ENCODE measurements around the gene FBXL3. TPM values are rescaled to one million over a fixed set of nuclear protein-coding genes. Genes with fewer than 3 reads are reported as not detected.

FBXL3 gene
- total and polyA plus RNA-seq, 2 experiments from 2014 or later = 5.0 to 14.6 TPM

DNA sequence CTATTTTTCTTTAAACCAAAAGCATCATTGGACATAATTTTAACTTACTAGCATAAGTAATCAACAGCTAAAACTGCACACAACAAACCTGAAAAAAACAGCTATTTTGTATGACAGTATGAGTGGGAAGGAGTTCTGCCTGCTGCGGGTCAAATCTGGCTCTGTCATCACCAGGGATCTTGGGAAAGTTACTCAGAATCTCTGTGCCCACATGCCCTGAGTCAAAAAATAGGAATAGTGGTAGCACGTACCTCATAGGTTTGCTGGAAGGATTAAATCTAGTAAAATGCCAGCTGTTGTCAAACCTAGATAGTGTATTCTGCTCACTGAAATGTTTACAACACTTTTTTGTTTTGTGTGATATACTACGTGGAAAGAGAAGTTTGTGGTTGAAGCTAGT, 33.9 kb downstream of the FBXL3 start:
- H3K27ac Mint-ChIP-seq = no peak overlapping the region; the same call in 1 of the 2 replicates

More for the DNA sequence above, 33.9 kb downstream of the FBXL3 start:
- H3K36me3 ChIP-seq (ENCODE audit: insufficient read depth) = no peaks in the 10 kb centered on the region
- peak overlapping the region; percentile 93 for H2AFZ ChIP-seq
- peaks cover 13% of the 10 kb centered on the region; the same call in 2 of the 3 replicates for H3K4me1 Mint-ChIP-seq
- peak overlapping the region; percentile 84 for H3K4me2 ChIP-seq
- H3K4me1 ChIP-seq (ENCODE audit: insufficient read depth) = peaks cover 8% of the 10 kb centered on the region; the same call in 1 of the 2 replicates
- no peak overlapping the region for H3K27ac ChIP-seq (ENCODE audit: low read depth)
- H3F3A ChIP-seq (replicated peaks; ENCODE audit: low read depth) = no peaks in the 10 kb centered on the region
- peaks cover 8% of the 10 kb centered on the region; the same call in 2 of the 3 replicates for H3K36me3 Mint-ChIP-seq (ENCODE audit: low read depth)
- no peaks in the 10 kb centered on the region; the same call in 2 of the 3 replicates for H3K9me3 Mint-ChIP-seq
- no peaks in the 10 kb centered on the region for H3K27me3 ChIP-seq (ENCODE audit: insufficient read depth)
- H3K4me3 ChIP-seq = peak overlapping the region; percentile 77
- ATAC-seq (no peak), DNase-seq (ENCODE audit: low spot score) (no peak)
- TF ChIP-seq EZH2phosphoT487 (IDR thresholded peaks at IDR 0.05; ENCODE audit: unreplicated experiment) (no peak), NANOG (IDR thresholded peaks at IDR 0.05; ENCODE audit: borderline replicate concordance) (no peak), ZNF114 (CRISPR knock-in tag; IDR thresholded peaks at IDR 0.05) (no peak), POLR2AphosphoS5 (IDR thresholded peaks at IDR 0.05; ENCODE audit: low read depth) (no peak), JUNB (IDR thresholded peaks at IDR 0.05; ENCODE audit: unreplicated experiment) (no peak), ZNF331 (CRISPR knock-in tag; IDR thresholded peaks at IDR 0.05; ENCODE audit: low read depth) (no peak), CREB1 (CRISPR knock-in tag; IDR thresholded peaks at IDR 0.05; ENCODE audit: low read depth) (no peak), EZH2 (IDR thresholded peaks at IDR 0.05; ENCODE audit: low read depth, unreplicated experiment) (no peak), STAT1 (IDR thresholded peaks at IDR 0.05; ENCODE audit: unreplicated experiment) (no peak)
- TF ChIP-seq, protein P1, sequence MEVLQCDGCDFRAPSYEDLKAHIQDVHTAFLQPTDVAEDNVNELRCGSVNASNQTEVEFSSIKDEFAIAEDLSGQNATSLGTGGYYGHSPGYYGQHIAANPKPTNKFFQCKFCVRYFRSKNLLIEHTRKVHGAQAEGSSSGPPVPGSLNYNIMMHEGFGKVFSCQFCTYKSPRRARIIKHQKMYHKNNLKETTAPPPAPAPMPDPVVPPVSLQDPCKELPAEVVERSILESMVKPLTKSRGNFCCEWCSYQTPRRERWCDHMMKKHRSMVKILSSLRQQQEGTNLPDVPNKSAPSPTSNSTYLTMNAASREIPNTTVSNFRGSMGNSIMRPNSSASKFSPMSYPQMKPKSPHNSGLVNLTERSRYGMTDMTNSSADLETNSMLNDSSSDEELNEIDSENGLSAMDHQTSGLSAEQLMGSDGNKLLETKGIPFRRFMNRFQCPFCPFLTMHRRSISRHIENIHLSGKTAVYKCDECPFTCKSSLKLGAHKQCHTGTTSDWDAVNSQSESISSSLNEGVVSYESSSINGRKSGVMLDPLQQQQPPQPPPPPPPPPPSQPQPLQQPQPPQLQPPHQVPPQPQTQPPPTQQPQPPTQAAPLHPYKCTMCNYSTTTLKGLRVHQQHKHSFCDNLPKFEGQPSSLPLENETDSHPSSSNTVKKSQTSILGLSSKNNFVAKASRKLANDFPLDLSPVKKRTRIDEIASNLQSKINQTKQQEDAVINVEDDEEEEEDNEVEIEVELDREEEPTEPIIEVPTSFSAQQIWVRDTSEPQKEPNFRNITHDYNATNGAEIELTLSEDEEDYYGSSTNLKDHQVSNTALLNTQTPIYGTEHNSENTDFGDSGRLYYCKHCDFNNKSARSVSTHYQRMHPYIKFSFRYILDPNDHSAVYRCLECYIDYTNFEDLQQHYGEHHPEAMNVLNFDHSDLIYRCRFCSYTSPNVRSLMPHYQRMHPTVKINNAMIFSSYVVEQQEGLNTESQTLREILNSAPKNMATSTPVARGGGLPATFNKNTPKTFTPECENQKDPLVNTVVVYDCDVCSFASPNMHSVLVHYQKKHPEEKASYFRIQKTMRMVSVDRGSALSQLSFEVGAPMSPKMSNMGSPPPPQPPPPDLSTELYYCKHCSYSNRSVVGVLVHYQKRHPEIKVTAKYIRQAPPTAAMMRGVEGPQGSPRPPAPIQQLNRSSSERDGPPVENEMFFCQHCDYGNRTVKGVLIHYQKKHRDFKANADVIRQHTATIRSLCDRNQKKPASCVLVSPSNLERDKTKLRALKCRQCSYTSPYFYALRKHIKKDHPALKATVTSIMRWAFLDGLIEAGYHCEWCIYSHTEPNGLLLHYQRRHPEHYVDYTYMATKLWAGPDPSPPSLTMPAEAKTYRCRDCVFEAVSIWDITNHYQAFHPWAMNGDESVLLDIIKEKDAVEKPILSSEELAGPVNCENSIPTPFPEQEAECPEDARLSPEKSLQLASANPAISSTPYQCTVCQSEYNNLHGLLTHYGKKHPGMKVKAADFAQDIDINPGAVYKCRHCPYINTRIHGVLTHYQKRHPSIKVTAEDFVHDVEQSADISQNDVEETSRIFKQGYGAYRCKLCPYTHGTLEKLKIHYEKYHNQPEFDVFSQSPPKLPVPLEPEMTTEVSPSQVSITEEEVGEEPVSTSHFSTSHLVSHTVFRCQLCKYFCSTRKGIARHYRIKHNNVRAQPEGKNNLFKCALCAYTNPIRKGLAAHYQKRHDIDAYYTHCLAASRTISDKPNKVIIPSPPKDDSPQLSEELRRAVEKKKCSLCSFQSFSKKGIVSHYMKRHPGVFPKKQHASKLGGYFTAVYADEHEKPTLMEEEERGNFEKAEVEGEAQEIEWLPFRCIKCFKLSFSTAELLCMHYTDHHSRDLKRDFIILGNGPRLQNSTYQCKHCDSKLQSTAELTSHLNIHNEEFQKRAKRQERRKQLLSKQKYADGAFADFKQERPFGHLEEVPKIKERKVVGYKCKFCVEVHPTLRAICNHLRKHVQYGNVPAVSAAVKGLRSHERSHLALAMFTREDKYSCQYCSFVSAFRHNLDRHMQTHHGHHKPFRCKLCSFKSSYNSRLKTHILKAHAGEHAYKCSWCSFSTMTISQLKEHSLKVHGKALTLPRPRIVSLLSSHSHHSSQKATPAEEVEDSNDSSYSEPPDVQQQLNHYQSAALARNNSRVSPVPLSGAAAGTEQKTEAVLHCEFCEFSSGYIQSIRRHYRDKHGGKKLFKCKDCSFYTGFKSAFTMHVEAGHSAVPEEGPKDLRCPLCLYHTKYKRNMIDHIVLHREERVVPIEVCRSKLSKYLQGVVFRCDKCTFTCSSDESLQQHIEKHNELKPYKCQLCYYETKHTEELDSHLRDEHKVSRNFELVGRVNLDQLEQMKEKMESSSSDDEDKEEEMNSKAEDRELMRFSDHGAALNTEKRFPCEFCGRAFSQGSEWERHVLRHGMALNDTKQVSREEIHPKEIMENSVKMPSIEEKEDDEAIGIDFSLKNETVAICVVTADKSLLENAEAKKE (CRISPR knock-in tag; IDR thresholded peaks at IDR 0.05) = no peak
- TF ChIP-seq, protein P2, sequence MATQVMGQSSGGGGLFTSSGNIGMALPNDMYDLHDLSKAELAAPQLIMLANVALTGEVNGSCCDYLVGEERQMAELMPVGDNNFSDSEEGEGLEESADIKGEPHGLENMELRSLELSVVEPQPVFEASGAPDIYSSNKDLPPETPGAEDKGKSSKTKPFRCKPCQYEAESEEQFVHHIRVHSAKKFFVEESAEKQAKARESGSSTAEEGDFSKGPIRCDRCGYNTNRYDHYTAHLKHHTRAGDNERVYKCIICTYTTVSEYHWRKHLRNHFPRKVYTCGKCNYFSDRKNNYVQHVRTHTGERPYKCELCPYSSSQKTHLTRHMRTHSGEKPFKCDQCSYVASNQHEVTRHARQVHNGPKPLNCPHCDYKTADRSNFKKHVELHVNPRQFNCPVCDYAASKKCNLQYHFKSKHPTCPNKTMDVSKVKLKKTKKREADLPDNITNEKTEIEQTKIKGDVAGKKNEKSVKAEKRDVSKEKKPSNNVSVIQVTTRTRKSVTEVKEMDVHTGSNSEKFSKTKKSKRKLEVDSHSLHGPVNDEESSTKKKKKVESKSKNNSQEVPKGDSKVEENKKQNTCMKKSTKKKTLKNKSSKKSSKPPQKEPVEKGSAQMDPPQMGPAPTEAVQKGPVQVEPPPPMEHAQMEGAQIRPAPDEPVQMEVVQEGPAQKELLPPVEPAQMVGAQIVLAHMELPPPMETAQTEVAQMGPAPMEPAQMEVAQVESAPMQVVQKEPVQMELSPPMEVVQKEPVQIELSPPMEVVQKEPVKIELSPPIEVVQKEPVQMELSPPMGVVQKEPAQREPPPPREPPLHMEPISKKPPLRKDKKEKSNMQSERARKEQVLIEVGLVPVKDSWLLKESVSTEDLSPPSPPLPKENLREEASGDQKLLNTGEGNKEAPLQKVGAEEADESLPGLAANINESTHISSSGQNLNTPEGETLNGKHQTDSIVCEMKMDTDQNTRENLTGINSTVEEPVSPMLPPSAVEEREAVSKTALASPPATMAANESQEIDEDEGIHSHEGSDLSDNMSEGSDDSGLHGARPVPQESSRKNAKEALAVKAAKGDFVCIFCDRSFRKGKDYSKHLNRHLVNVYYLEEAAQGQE (IDR thresholded peaks at IDR 0.05; ENCODE audit: unreplicated experiment) = no peak
- TF ChIP-seq, protein P3, sequence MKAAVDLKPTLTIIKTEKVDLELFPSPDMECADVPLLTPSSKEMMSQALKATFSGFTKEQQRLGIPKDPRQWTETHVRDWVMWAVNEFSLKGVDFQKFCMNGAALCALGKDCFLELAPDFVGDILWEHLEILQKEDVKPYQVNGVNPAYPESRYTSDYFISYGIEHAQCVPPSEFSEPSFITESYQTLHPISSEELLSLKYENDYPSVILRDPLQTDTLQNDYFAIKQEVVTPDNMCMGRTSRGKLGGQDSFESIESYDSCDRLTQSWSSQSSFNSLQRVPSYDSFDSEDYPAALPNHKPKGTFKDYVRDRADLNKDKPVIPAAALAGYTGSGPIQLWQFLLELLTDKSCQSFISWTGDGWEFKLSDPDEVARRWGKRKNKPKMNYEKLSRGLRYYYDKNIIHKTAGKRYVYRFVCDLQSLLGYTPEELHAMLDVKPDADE (IDR thresholded peaks at IDR 0.05) = no peak
- TF ChIP-seq, protein P4, sequence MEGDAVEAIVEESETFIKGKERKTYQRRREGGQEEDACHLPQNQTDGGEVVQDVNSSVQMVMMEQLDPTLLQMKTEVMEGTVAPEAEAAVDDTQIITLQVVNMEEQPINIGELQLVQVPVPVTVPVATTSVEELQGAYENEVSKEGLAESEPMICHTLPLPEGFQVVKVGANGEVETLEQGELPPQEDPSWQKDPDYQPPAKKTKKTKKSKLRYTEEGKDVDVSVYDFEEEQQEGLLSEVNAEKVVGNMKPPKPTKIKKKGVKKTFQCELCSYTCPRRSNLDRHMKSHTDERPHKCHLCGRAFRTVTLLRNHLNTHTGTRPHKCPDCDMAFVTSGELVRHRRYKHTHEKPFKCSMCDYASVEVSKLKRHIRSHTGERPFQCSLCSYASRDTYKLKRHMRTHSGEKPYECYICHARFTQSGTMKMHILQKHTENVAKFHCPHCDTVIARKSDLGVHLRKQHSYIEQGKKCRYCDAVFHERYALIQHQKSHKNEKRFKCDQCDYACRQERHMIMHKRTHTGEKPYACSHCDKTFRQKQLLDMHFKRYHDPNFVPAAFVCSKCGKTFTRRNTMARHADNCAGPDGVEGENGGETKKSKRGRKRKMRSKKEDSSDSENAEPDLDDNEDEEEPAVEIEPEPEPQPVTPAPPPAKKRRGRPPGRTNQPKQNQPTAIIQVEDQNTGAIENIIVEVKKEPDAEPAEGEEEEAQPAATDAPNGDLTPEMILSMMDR (conservative IDR thresholded peaks at IDR 0.05; ENCODE audit: low read depth in 2 of 2) = no peak
- no peaks in the 10 kb centered on the region for H3K9me2 ChIP-seq (ENCODE audit: insufficient read depth)
- no peaks in the 10 kb centered on the region; the same call in 1 of the 2 replicates for H4K20me1 ChIP-seq (replicated peaks; ENCODE audit: insufficient read depth)
- no peaks in the 10 kb centered on the region; the same call in 1 of the 2 replicates for H3K79me2 ChIP-seq (replicated peaks; ENCODE audit: insufficient read depth)
- H3K4me3 Mint-ChIP-seq = peak overlapping the region; percentile 99
- peaks cover 21% of the 10 kb centered on the region for H3K27me3 Mint-ChIP-seq (ENCODE audit: insufficient read depth, low read depth, poor library complexity)
